Common myeloid progenitor, CD34-positive (primary cell): ENCODE measurements around the gene DCUN1D1.

Experiments used
- CTCF ChIA-PET: fragments of 350-600 bp; sonication (Branson Sonifier 250); formaldehyde crosslinking; loops from one replicate; lab custom pipeline; 2021; ENCODE audit warnings: antibody characterized with exemption; lab: Charles Lee
- POLR2A ChIA-PET: fragments of 350-600 bp; sonication (Branson Sonifier 250); formaldehyde crosslinking; loops from one replicate; lab custom pipeline; 2021; ENCODE audit warnings: antibody characterized with exemption; lab: Charles Lee
- DNase-seq, 3 donors: peaks; one replicate each; pipeline versions ENCODE4 v3.0.0 to v3.0.0-alpha.2; 2013
- H3K27ac ChIP-seq, 2 experiments: 1 replicate in 1 of 2; 2 replicates in 1 of 2; pipeline ENCODE4 v1.7.0; 2013; ENCODE audit warnings: inconsistent platforms in 2 of 2, low read length in 2 of 2, mild to moderate bottlenecking in 2 of 2, low read depth in 1 of 2, moderate library complexity in 1 of 2; ENCODE audit not compliant: severe bottlenecking in 2 of 2, insufficient read depth in 1 of 2, poor library complexity in 1 of 2
- H3K27me3 ChIP-seq, 5 experiments: replicated peaks in 2 of 5; 1 replicate in 3 of 5; 2 replicates in 2 of 5; pipeline versions ENCODE4 v1.6.1 to v1.7.0; 2013; ENCODE audit warnings: low read length in 4 of 5, mild to moderate bottlenecking in 2 of 5, moderate library complexity in 2 of 5, inconsistent platforms in 1 of 5; ENCODE audit not compliant: insufficient read depth in 5 of 5, control insufficient read depth in 4 of 5
- H3K36me3 ChIP-seq, 4 experiments: 1 replicate in 2 of 4; 2 replicates in 2 of 4; pipeline versions ENCODE4 v1.6.1 to v1.7.0; 2013; ENCODE audit warnings: low read length in 3 of 4, control low read depth in 1 of 4, mild to moderate bottlenecking in 1 of 4; ENCODE audit not compliant: control insufficient read depth in 4 of 4, insufficient read depth in 4 of 4
- H3K4me1 ChIP-seq, 4 experiments: 1 replicate in 3 of 4; 2 replicates in 1 of 4; pipeline versions ENCODE4 v1.6.1 to v1.7.1; 2013; ENCODE audit warnings: low read length in 3 of 4, mild to moderate bottlenecking in 3 of 4, control low read depth in 1 of 4, inconsistent platforms in 1 of 4, moderate library complexity in 1 of 4; ENCODE audit not compliant: control insufficient read depth in 4 of 4, insufficient read depth in 4 of 4; ENCODE audit errors: control extremely low read depth in 1 of 4
- H3K4me3 ChIP-seq, 7 experiments: 1 replicate in 4 of 7; 2 replicates in 3 of 7; pipeline versions ENCODE4 v1.5.1 to v1.7.0; 2013; ENCODE audit warnings: mild to moderate bottlenecking in 7 of 7, low read length in 6 of 7, moderate library complexity in 6 of 7, inconsistent platforms in 2 of 7, low read depth in 2 of 7, control low read depth in 1 of 7; ENCODE audit not compliant: insufficient read depth in 4 of 7, control insufficient read depth in 1 of 7; ENCODE audit errors: extremely low read depth in 1 of 7
- H3K9me3 ChIP-seq, 5 experiments: 1 replicate in 4 of 5; 2 replicates in 1 of 5; pipeline versions ENCODE4 v1.6.1 to v1.7.1; 2013; ENCODE audit warnings: low read length in 4 of 5, mild to moderate bottlenecking in 2 of 5, inconsistent platforms in 1 of 5, low read depth in 1 of 5, moderate library complexity in 1 of 5; ENCODE audit not compliant: control insufficient read depth in 4 of 5, insufficient read depth in 2 of 5; ENCODE audit errors: control extremely low read depth in 1 of 5
- WGBS: methylation state at CpG from one replicate; pipeline ENCODE4 v1.1.5; 2013; ENCODE audit not compliant: insufficient coverage; 5-methylcytosine and 5-hydroxymethylcytosine counted together

DCUN1D1 gene

GRCh38 chr3:182905623-182906022, 74.7 kb downstream of the DCUN1D1 start:
- H3K36me3 ChIP-seq: peaks cover 3 to 28% (median 8%) of the 10 kb centered on the region in 4 experiments
- no peaks in the 10 kb centered on the region for H3K4me1 ChIP-seq
- no peak overlapping the region for H3K27ac ChIP-seq
- H3K27me3 ChIP-seq: no peaks in the 10 kb centered on the region
- DNase-seq: no peak
- H3K4me3 ChIP-seq: no peak overlapping the region
- H3K9me3 ChIP-seq: no peaks in the 10 kb centered on the region
- POLR2A ChIA-PET: no interaction called here
- WGBS: 100% methylated on average over 4 of the region's 4 CpGs
- CTCF ChIA-PET: interaction anchor here (0.7 to 1.5 kb wide), 3 partner anchors 17 to 84 kb away, joined by 3 to 4 read pairs (median 3); no protein-coding TSS in a partner anchor

GRCh38 chr3:182904164-182904563, 76.2 kb downstream of the DCUN1D1 start:
- H3K27ac ChIP-seq: no peak overlapping the region
- WGBS: 100% methylated on average over 3 of the region's 3 CpGs
- ChIA-PET CTCF (interaction anchor here (0.6 to 1.5 kb wide), 3 partner anchors 16 to 908 kb away, joined by 3 to 5 read pairs (median 4); no protein-coding TSS in a partner anchor), POLR2A (no interaction called here)
- peak in 2 of 3 donors; percentile 16 to 20 for DNase-seq
- no peaks in the 10 kb centered on the region for H3K27me3 ChIP-seq
- peaks cover 3 to 36% (median 13%) of the 10 kb centered on the region in 4 experiments for H3K36me3 ChIP-seq
- no peak overlapping the region for H3K4me3 ChIP-seq
- no peaks in the 10 kb centered on the region for H3K9me3 ChIP-seq
- no peaks in the 10 kb centered on the region for H3K4me1 ChIP-seq

DNA sequence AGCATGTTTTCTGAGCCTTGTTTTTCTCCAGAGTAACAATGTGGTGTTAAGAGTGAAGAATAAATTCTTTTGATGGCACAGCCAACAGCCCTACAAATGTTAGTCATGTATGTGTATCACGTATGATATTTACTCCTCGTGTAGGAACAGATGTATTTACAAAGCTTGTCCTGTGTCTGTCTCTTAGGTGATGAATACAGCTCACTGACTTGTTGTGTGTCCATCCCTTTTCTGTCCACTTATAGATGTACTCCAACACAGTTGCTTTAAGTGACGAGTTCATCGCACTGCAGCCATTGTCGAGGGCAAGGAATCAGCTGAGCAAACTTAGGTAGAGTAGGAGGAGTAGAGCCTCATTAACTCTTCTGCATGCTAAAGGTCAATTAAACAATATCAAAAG, 78.1 kb downstream of the DCUN1D1 start:
- no peak for DNase-seq
- Histone ChIP-seq H3K4me1 (no peaks in the 10 kb centered on the region), H3K4me3 (no peak overlapping the region), H3K27ac (no peak overlapping the region), H3K27me3 (no peaks in the 10 kb centered on the region), H3K9me3 (no peaks in the 10 kb centered on the region), H3K36me3 (peaks cover 3 to 42% (median 15%) of the 10 kb centered on the region in 4 experiments)
- 94% methylated on average over 3 of the region's 5 CpGs for WGBS
- CTCF ChIA-PET: interaction anchor here (2.8 kb wide), 1 partner anchor 9 kb away, joined by 17 read pairs; no protein-coding TSS in a partner anchor
- POLR2A ChIA-PET: no interaction called here

- ChIA-PET POLR2A (no interaction called here), CTCF (no interaction called here)
- H3K36me3 ChIP-seq: peaks cover 14 to 32% (median 15%) of the 10 kb centered on the region in 4 experiments
- H3K4me1 ChIP-seq: no peaks in the 10 kb centered on the region
- no peaks in the 10 kb centered on the region for H3K9me3 ChIP-seq
- no peaks in the 10 kb centered on the region for H3K27me3 ChIP-seq
- no CpG with 5 or more reads among the region's 2 CpGs for WGBS
- no peak for DNase-seq
- H3K27ac ChIP-seq: no peak overlapping the region
- no peak overlapping the region for H3K4me3 ChIP-seq
Measured at GRCh38 chr3:182896553-182896952, 83.8 kb downstream of the DCUN1D1 start.

DNA sequence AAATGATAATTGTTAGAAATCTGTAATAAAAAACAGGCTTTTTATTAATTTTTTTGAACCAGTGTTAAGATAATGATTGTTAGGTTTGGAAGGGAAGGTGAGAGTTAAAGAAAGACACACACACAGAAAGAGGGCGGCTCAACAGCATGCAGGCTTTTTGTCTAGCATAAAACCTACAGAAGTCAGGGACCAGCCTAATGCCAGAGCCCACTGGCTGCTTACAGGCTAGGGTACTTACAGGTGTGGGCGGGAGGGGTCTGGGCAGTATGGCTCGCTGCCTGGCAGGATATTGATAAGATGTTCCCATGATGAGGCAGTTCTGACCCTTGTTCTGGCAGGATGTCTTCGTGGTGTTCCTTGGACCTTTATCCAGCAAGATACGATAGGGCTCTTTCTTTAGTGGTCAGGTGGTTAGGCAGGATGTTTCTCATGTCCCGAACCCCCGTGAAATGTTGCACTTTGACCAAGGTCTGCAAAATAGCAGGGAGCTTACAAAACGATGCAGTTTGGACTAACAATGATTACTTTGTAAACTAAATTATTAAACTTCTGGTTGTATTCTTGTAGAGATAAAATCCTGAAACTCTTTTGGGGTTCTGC, 84.7 kb downstream of the DCUN1D1 start:
- ChIA-PET CTCF (no interaction called here), POLR2A (no interaction called here)
- Histone ChIP-seq H3K36me3 (peaks cover 14 to 38% (median 17%) of the 10 kb centered on the region in 4 experiments), H3K27me3 (no peaks in the 10 kb centered on the region), H3K4me1 (no peaks in the 10 kb centered on the region), H3K9me3 (no peaks in the 10 kb centered on the region), H3K27ac (no peak overlapping the region), H3K4me3 (no peak overlapping the region)
- no peak for DNase-seq
- WGBS: 91% methylated on average over 7 of the region's 8 CpGs

DNA sequence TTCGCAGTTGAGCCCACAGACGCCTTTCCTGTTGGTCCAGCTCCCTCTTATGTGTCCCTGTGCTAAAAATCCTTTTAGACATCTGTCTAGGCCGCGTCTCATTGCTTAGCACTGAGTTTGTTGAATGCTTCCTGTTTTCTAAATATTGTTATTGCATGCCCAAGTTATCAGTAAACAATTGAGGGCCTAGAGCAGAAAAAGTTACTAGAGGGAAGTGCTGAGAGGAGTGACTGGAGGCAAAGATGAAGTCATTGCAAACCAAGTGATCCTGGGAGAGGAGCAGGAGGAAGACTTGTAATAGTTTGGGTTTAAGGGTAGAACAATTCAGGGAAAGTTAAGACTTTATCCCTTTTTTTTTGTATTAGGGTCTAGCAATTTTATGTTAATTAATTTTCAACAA, 88.1 kb downstream of the DCUN1D1 start:
- Histone ChIP-seq H3K4me1 (no peaks in the 10 kb centered on the region), H3K36me3 (peaks cover 14 to 36% (median 18%) of the 10 kb centered on the region in 4 experiments), H3K27ac (no peak overlapping the region), H3K27me3 (no peaks in the 10 kb centered on the region), H3K9me3 (no peaks in the 10 kb centered on the region), H3K4me3 (no peak overlapping the region)
- CTCF ChIA-PET: no interaction called here
- 97% methylated on average over 4 of the region's 4 CpGs for WGBS
- POLR2A ChIA-PET: no interaction called here
- no peak for DNase-seq

DNA sequence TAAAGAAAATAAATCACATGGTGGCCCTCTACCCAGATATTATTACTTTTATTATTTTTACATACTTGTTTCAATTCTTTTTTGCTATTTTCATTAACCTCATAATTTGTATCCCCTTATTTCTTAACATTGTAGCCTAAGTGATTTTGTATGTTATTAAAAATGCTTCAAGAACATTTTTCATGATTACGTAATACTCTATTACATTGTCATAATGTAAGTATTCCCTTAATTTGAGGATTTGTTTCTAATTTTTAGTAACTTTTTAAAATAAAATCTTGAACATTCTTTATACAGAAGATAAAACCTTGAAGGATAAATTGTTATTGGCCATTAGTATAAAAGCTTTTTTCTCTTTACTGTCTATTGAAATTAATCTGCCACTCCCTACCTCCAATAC, 89.0 kb downstream of the DCUN1D1 start:
- no CpG with 5 or more reads among the region's 1 CpG for whole genome bisulfite sequencing
- Histone ChIP-seq H3K9me3 (no peaks in the 10 kb centered on the region), H3K27me3 (no peaks in the 10 kb centered on the region), H3K4me1 (no peaks in the 10 kb centered on the region), H3K36me3 (peaks cover 14 to 41% (median 18%) of the 10 kb centered on the region in 4 experiments), H3K4me3 (no peak overlapping the region), H3K27ac (no peak overlapping the region)
- DNase-seq: no peak
- POLR2A ChIA-PET: interaction anchor here (0.6 kb wide), 1 partner anchor 891 kb away, joined by 6 read pairs; no protein-coding TSS in a partner anchor
- CTCF ChIA-PET: no interaction called here
